ENCODE data around the gene RGS6. TPM values are rescaled to one million over a fixed set of nuclear protein-coding genes. Genes with fewer than 3 reads are reported as not detected.
"Not testable (repeated sequence)": the region's sequence is repeated elsewhere in the genome, so short reads cannot be mapped to it uniquely, and the experiment has no call there.

The RGS6 gene
- total RNA-seq, 6 donors from 2014 or later: 0.83 to 12.9 (median 2.2) TPM; not detected in 1

DNA sequence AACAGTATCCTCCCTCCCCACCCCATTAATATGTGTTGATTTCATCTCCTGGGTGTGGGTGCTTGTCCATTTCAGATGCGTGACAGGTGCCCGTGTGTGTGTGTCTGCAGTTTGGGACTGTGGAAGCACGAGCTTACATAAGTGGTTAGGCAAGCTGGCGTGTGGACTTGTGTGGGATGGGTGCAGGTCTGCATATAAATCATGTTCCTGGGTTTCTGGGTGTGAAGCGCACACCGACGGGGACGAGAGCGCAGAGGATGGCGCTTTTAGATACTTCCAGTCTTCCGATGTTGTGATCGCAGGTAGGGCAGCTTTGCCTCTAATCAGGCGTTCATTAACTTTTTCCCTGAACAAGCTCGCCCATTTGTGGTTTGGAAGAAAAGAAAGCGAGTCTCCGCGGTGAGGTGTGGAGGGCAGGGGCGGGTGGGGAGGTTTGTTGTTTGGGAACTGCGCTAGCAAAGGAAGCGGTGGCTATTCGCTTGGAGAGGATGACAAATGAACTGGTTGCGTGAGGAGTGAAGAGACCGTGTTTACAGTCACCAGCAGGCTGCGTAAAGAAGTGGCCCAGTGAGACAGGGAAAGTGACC, 865 bp downstream of the RGS6 start:
- DNase-seq (no peak), ATAC-seq (ENCODE audit: low FRiP score in 2 of 2) (no peak)
- H3K4me1 ChIP-seq: peaks cover 5 to 24% (median 13%) of the 10 kb centered on the region in 4 donors
- no peaks in the 10 kb centered on the region for H3K36me3 ChIP-seq
- H3K9me3 ChIP-seq: no peaks in the 10 kb centered on the region
- TF ChIP-seq EP300 (IDR thresholded peaks at IDR 0.05) (no peak), POLR2AphosphoS5 (IDR thresholded peaks at IDR 0.05) (no peak), POLR2A (IDR thresholded peaks at IDR 0.05) (no peak)
- TF ChIP-seq, protein P1, sequence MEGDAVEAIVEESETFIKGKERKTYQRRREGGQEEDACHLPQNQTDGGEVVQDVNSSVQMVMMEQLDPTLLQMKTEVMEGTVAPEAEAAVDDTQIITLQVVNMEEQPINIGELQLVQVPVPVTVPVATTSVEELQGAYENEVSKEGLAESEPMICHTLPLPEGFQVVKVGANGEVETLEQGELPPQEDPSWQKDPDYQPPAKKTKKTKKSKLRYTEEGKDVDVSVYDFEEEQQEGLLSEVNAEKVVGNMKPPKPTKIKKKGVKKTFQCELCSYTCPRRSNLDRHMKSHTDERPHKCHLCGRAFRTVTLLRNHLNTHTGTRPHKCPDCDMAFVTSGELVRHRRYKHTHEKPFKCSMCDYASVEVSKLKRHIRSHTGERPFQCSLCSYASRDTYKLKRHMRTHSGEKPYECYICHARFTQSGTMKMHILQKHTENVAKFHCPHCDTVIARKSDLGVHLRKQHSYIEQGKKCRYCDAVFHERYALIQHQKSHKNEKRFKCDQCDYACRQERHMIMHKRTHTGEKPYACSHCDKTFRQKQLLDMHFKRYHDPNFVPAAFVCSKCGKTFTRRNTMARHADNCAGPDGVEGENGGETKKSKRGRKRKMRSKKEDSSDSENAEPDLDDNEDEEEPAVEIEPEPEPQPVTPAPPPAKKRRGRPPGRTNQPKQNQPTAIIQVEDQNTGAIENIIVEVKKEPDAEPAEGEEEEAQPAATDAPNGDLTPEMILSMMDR (IDR thresholded peaks at IDR 0.05): no peak
- peaks cover 0 to 16% (median 7%) of the 10 kb centered on the region in 4 donors for H3K27me3 ChIP-seq
- no peak overlapping the region for H3K27ac ChIP-seq
- peak overlapping the region in 3 of 4 donors; percentile 39 to 47 (median 46) for H3K4me3 ChIP-seq
- WGBS, 2 donors: 4% methylated on average over 24 of the region's 24 CpGs

DNA sequence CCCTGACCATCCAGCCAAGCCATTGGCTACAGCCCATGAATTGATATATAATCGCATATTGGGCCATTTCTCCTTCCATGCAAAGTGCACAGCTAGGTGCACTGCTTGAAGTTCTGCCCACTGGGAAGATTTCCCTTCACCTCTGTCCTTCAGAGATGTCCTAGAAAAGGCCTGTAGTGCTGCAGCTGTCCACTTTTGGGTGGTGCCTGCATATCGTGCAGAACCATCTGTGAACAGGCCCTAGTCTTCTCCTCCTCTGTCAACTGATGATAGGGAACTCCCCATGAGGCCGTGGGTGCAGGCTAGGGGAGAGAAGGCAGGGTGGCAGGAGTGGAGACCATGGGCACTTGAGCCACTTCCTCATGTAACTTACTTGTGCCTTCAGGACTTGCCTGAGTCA, 6.0 kb downstream of the RGS6 start:
- not testable (repeated sequence) for ATAC-seq (ENCODE audit: low FRiP score in 2 of 2); H3K27ac ChIP-seq
- 80 to 98% methylated on average over 2 to 3 of the region's 3 CpGs for WGBS, 2 donors

DNA sequence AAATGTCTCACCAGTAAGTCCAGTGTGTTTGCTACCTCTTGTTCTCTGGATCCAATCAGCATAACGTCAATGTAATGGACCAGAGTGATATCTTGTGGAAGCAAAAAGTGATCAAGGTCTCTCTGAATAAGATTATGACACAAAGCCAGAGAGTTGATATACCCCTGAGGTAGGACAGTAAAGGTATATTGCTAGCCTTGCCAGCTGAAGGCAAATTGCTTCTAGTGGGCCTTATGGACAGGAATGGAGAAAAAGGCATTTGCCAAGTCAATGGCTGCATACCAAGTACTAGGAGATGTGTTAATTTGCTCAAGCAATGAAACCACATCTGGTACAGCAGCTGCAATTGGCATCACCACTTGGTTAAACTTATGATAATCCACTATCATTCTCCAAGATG, 7.1 kb downstream of the RGS6 start:
- not testable (repeated sequence) for H3K4me3 ChIP-seq; DNase-seq; ATAC-seq (ENCODE audit: low FRiP score in 2 of 2); H3K36me3 ChIP-seq; H3K27me3 ChIP-seq; H3K4me1 ChIP-seq; H3K27ac ChIP-seq
- WGBS, 2 donors: 85 to 93% methylated on average over 1 of the region's 1 CpG
- peaks cover 0 to 13% (median 10%) of the 10 kb centered on the region in 4 donors for H3K9me3 ChIP-seq

More for the DNA sequence above, 6.0 kb downstream of the RGS6 start:
- not testable (repeated sequence) for H3K36me3 ChIP-seq, H3K4me3 ChIP-seq, DNase-seq, H3K27me3 ChIP-seq, H3K4me1 ChIP-seq
- peaks cover 0 to 13% (median 10%) of the 10 kb centered on the region in 4 donors for H3K9me3 ChIP-seq

DNA sequence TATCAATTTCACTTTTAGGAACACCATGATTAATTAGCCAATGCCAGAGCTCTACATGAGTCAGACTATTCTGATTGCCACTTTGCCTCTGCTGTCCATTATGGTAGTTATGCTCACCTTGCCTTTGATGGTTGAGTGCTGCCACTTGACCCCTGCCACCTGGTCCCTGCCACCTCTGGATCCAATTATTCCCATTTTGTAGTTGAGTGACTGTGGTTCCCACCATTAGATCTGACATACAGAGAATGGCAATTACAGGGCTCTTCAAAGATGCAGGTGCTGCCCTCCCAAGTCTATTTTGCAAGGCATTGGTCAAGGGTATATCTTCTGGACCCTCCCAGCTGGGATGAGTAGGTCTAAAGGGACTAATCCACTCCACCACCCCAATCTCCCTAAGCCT, 8.3 kb downstream of the RGS6 start:
- ATAC-seq (ENCODE audit: low FRiP score in 2 of 2); H3K4me1 ChIP-seq; H3K27ac ChIP-seq; DNase-seq; H3K27me3 ChIP-seq; H3K36me3 ChIP-seq; H3K4me3 ChIP-seq: not testable (repeated sequence)
- peaks cover 0 to 13% (median 10%) of the 10 kb centered on the region in 4 donors for H3K9me3 ChIP-seq

DNA sequence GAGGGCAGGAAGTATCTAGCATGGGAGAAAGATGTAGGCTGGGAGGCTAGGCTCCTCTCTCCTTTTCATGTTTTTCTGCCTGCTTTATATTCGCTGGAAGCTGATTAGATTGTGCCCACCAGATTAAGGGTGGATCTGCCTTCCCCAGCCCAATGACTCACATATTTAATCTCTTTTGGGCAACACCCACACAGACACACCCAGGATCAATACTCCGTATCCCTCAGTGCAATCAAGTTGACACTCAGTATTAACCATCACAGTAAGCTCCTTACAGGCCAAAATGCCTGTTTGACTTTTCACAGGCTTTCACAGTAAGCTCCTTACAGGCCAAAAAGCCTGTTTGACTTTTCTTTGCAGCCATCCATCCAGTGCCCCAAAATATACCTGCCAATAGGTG, 9.4 kb downstream of the RGS6 start:
- WGBS, 2 donors: 94% methylated on average over 2 of the region's 2 CpGs

DNA sequence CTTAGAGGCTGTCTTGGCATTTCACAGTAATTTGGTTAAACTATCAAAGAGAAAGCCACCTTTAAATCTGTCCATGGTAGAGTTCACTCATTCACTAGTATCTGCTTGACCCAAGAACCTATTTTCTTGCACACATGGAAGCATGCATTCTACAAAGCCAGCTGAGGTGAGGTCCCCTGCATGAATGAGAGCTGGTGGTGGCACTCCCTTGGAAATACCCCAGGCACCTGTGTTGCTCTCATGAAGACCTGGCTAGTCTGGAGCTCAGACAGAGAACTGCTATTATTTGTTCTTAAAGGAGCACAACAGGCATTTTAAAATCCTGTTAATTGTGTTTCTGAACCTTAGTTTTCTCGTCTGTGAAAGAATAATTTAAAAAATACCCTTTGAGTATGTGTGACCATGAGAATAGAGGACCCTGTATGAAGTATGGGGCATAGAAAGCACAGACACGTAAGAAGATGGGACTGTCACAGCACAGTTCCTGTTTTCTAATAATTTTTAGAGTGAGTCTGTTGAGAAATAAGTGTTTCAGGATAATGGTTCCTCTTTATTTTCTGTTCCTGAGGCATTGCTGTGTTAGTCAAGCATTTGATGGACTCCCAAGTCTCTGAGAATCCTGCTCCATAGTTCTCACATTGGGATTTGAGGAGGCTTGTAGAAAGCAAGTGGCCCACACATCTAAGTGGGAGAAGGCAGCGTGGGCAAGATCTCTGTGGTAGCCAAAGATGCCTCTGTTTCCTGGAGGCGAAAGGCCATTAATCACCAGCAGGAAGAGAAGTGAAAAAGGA, 10.9 kb downstream of the RGS6 start:
- ATAC-seq (ENCODE audit: low FRiP score in 2 of 2) (no peak), DNase-seq (no peak)
- TF ChIP-seq EP300 (IDR thresholded peaks at IDR 0.05) (no peak), POLR2AphosphoS5 (IDR thresholded peaks at IDR 0.05) (no peak), POLR2A (IDR thresholded peaks at IDR 0.05) (no peak)
- TF ChIP-seq, protein P1 (IDR thresholded peaks at IDR 0.05): no peak
- H3K4me3 ChIP-seq: no peak overlapping the region
- no peaks in the 10 kb centered on the region for H3K36me3 ChIP-seq
- H3K27me3 ChIP-seq: no peaks in the 10 kb centered on the region
- H3K4me1 ChIP-seq: no peaks in the 10 kb centered on the region
- H3K27ac ChIP-seq: no peak overlapping the region
- H3K9me3 ChIP-seq: peaks cover 0 to 13% (median 10%) of the 10 kb centered on the region in 4 donors
- WGBS, 2 donors: 47 to 55% methylated on average over 4 of the region's 4 CpGs

More for the DNA sequence above, 9.4 kb downstream of the RGS6 start:
- not testable (repeated sequence) for H3K27ac ChIP-seq; H3K4me1 ChIP-seq; H3K4me3 ChIP-seq; DNase-seq; ATAC-seq (ENCODE audit: low FRiP score in 2 of 2); H3K27me3 ChIP-seq; H3K36me3 ChIP-seq
- H3K9me3 ChIP-seq: peaks cover 0 to 13% (median 10%) of the 10 kb centered on the region in 4 donors

DNA sequence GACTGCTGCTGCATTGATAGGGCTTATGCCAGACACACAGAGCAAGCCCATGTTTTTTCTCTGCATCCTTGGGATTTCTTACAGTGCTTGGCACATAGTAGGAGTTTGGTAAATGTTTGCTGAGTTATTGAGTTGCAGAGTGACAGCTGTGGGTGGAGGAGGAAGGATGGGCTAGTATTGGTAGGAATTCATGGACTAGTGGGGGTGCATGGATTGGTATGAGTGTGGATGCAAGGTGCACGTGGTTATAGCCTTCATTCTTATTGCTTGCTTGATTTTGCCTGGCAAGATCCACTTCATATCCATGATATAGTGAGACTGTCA, 11.4 kb downstream of the RGS6 start:
- Histone ChIP-seq H3K9me3 (peaks cover 0 to 13% (median 10%) of the 10 kb centered on the region in 4 donors), H3K36me3 (no peaks in the 10 kb centered on the region), H3K4me1 (no peaks in the 10 kb centered on the region), H3K27me3 (no peaks in the 10 kb centered on the region), H3K27ac (no peak overlapping the region), H3K4me3 (no peak overlapping the region)
- 58 to 71% methylated on average over 1 of the region's 1 CpG for whole genome bisulfite sequencing, 2 donors
- no peak for DNase-seq
- no peak for ATAC-seq (ENCODE audit: low FRiP score in 2 of 2)
- TF ChIP-seq POLR2A (IDR thresholded peaks at IDR 0.05): no peak
- TF ChIP-seq EP300 (IDR thresholded peaks at IDR 0.05): no peak
- TF ChIP-seq, protein P1 (IDR thresholded peaks at IDR 0.05): no peak
- no peak for TF ChIP-seq POLR2AphosphoS5 (IDR thresholded peaks at IDR 0.05)
